GM18909 (cell line): ENCODE data around the gene SPRR4.

Experiments used
- ATAC-seq: cut with Tn5 transposase; IDR thresholded peaks from one replicate; pipeline ENCODE4 v1.9.1; 2021; ENCODE audit warnings: mild to moderate bottlenecking; ENCODE audit not compliant: unreplicated experiment, poor library complexity

SPRR4 gene

DNA sequence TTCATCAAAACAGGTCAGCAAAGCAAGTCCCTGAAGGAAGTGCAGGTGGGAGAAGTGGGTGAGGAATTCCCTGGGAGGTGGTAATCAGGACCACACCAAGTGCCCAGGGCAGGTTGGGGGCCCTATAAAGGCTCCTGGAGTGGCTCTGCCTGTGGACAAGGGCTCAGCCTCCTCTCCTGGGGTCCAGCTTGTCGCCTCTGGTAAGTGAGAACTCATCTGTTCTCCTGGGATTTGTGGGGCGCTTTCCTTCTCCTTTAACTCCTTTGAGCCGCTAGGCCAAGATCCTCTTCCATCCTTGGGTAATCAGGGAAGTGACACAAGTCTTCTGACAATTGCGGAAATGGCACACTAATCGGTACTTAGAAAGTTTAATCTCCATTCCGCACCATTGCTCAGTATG, at the start of gene SPRR4:
TSS of gene SPRR4 (plus strand) at position 154 of the 400 bp plus-strand sequence. CDS start 1,243 bp downstream, outside the sequence.
- no peak for ATAC-seq

GRCh38 chr1:152924191-152924590, 46.3 kb upstream of the SPRR4 start:
- ATAC-seq: no peak

DNA sequence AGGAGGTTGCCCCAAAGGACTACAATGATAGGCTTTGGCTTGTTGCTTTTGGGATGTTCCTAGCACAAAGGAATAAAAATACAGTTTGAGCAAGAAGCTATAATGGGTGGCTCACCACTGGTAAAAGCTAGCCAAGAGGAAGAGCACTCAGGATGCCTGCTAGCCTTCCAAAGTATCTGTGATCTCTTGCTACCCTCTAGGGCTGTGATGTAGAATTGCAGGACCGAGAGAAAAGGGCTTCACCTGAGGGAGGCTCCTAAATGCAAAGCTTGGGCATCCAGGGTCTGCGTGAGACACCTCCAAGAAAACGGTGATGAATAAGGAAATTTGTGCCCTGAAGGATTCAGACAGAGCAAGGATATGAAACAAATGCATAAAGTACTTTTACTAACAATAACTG, 44.4 kb upstream of the SPRR4 start:
- no peak for ATAC-seq

DNA sequence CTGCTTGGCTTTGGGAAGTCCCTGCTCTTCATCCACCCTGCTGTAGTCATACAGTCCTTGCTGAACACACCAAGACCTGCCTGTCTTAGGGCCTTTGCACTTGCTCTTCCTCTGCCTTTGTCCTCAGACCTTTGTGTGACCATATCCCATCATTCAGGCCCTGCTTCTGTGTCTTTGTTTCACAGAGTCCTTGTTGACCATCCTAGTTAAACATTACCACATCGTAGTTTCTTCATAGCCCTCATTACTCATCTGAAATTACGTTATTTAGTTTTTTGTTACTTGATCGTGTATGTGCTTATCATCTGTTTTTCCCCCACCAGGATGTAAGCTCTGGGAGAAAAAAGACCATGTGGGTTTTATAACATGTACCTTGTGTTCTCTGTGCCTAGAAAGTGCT, 41.8 kb upstream of the SPRR4 start:
- no peak for ATAC-seq

GRCh38 chr1:152932170-152932811, 38.2 kb upstream of the SPRR4 start:
- ATAC-seq: no peak

- ATAC-seq: no peak
These were observed 37.3 kb upstream of the SPRR4 start for GRCh38 chr1:152933196-152933595.

DNA sequence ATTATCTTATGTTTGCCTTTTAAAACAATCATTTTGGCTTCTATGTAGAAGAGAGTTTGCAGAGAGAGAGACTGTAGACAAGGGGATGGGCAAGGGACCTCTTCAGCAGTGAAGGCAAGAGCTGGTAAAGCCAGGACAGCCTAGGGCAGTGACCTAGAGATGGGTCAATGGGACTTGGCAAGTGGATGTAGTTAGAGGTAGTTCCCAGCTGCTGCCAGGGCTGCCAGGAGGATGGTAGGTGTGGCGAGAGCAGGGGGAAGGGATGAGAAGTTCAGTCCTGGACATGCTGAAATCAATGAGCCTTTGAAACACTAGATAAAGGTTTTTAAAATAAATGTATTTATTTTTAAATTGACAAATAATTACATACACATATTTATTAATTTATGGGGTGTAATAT, 29.8 kb upstream of the SPRR4 start:
- ATAC-seq: no peak

DNA sequence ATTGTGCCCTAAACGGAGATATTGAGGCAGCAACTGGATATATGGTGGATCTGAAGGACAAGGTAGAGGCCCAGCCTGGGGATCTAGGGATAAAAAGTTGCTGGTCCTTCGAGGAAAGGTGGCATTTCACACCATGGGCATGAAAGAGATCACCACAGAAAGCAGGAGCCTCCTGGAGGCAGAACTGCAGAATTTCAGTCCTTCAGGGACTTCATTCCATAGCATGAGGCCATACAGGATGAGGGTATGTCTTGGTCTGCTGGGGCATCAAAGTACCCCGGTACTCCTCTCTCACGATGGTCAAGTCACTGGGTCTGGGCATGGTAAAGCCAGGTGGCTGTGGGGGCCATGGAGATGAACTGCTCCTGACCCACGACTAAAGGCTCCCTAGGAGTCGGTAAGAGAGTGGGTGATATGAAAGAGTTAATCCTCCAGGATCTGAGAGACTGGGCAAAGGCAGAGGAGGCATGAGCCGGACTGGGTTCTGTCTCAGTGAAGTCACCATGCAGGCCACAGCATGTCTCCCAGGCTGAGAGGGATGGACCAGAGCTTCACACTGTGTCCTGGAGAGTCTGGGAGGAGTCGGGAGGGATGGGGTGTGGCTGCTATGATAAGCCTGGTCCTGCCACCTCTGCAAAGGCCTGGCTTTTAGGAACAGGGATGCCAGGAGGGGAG, 29.3 kb upstream of the SPRR4 start:
- ATAC-seq: no peak

DNA sequence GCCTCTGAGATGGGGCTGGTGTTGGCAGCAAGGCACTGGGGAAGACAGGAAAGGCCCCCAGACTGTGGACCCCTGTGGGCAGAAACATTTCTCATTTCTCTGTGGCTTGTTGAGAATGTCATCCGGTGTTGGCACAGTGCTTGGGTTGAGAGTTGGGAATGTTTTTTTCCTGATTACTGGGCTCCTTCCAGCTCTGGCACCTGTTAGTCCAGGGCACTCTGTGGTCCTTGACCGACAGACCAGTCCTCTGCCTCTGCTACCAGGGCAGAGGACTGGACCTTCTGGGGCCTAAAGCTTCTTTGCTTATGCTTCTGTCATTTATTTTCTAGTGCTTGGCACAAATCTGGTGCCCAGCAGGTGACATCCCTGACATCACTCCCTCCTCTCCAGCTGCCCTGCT, 28.3 kb upstream of the SPRR4 start:
- ATAC-seq: no peak

DNA sequence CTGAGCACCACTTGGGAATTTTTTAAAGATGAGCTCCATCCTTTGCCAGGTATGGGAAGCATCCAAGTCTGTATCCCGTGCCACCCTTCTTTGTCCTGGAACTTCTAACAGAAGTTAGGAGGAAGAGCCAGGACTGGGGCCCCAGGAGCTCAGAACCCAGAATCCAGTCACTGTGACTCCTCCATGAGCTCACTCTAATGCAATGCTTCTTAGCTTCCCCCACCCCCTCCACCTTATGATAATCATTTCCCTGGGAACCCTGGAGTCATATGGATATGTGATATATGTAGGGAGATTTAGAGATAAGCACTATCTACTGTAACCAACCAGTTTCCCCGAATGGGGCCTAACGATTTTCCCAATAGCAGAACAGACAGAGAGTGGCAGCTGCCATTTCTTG, 24.2 kb upstream of the SPRR4 start:
- no peak for ATAC-seq

DNA sequence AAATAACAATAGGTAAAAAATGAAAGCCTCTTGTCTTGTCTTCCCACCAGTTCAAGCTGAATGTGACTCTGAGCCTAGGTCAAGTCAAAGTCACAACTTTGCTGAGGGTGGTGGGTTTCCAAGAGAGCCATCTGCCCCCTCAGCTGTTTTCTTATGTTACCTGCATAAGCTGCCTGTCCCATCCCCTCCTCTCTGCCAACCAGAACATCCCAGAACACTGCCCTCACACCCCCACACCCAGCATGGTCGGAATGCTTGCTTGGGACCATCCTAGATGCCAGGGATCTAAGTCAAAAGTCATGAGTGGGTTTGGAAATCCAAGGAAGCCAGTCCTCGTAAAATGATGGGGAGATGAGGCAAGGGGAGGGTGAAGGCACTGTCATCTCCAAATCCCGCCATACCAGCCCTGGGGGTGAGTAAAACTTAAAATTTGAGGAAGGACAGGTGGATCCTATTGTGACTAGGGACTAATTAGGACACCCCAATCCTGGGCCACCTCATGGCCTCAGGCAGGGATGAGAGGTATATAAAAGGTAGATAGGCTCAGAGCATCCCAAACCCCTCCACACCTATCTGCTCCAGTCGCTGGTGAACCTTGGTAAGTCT, 23.7 kb upstream of the SPRR4 start, which contains the start of gene SPRR5:
TSS of gene SPRR5 (plus strand) at position 556 of the 606 bp plus-strand sequence. CDS start 1,349 bp downstream, outside the sequence.
- no peak for ATAC-seq

DNA sequence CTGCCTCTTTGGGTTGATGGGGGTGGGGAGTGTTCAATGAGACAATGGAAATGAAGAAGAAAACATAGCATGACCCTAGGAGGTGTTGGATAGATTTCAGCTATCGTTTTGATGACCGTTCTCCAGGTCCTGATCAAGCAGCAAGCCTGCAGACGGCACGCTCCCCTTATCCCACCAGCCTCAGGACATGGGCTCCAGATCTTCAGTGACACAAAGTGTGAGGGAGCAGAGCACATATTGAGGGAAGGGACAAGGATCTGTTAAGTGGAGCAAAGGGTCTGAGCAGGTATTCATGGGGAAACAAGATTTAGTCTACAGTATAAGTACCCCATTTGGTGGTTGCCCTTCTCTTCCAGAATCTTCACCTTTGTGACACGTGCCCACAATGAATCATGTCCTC, 18.7 kb upstream of the SPRR4 start:
- no peak for ATAC-seq

- no peak for ATAC-seq
These were observed 16.7 kb upstream of the SPRR4 start for GRCh38 chr1:152953761-152954160.

GRCh38 chr1:152954436-152954835, 16.0 kb upstream of the SPRR4 start:
- ATAC-seq: no peak

GRCh38 chr1:152957561-152957960, 12.9 kb upstream of the SPRR4 start:
- ATAC-seq: no peak

GRCh38 chr1:152959273-152959672, 11.2 kb upstream of the SPRR4 start:
- no peak for ATAC-seq

DNA sequence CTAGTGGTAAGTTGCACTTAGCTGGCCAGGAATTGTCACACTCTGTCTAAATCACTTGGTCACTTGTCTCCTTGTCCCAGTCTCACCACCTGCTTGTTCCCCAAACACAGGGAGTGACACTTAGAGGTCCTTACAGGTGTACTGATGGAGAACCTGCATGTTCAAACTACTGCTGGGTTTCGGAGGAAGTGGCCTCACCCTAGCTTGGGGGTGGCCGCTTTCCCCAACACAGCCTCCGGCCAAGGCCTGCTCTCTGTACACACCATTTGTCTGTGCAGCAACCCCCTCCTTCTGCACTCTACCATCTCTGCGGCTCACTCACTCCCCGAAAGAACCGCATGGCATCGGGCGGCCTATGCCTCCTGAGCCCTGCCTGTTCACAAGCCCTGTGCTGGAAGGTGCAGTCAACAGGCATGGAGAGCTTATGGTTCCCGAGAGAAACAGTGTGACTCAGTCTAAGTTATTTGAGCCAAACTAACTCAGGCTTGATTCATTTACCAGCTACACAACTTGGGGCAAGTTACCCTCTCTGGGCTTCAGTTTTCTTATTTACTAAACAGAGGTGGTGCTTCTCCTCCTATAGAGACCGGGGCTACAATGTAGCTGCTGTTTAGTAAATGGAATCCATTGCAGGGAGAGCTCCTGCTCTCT, 10.5 kb upstream of the SPRR4 start:
- ATAC-seq: no peak

DNA sequence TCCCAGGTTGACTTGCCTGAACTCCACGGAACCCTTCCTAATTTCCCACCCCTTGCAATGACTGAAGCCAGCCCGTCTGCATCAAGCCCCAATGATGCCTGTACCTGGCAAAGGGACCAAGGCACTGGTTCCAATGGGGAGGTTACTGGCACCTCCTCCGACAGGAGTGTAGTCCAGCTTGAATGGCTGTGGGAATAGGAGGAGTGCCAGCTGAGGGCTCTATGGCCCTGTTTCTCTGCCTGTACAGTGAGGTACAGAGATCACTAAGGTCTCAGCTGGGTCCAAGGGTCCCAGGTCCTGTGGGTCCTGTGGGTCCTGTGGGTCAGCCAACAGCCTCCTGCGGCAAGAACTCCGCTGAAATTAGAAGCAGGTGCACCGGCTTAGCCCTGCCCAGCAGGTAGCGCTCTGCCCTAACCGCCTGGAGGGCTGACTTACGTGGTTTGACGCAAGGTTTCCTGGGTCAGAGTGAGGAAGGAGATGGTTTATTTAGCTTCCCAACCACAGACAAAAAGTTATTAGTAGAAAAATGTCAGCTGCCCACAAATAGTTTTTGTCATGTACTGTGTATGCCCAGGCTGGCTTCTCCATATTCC, 9.9 kb upstream of the SPRR4 start:
- ATAC-seq: no peak

- no peak for ATAC-seq
These were observed 9.1 kb upstream of the SPRR4 start for GRCh38 chr1:152961226-152961891.

GRCh38 chr1:152962876-152963415, 7.5 kb upstream of the SPRR4 start:
- no peak for ATAC-seq
